HG03135 (cell line): Measurements from ENCODE around the gene CDO1.

Source experiments
- ATAC-seq: cut with Tn5 transposase; IDR thresholded peaks from one replicate; pipeline ENCODE4 v1.9.1; 2021; ENCODE audit warnings: mild to moderate bottlenecking, moderate library complexity; ENCODE audit not compliant: unreplicated experiment

The CDO1 gene

GRCh38 chr5:115795700-115796099 is 20.8 kb downstream of the CDO1 start:
- ATAC-seq: no peak

GRCh38 chr5:115788440-115788839 is 28.0 kb downstream of the CDO1 start:
- ATAC-seq: no peak

GRCh38 chr5:115787426-115787825 is 29.0 kb downstream of the CDO1 start:
- no peak for ATAC-seq

GRCh38 chr5:115785381-115786065 is 30.9 kb downstream of the CDO1 start:
- ATAC-seq: no peak

GRCh38 chr5:115778417-115778816 is 38.0 kb downstream of the CDO1 start:
- ATAC-seq: no peak

DNA sequence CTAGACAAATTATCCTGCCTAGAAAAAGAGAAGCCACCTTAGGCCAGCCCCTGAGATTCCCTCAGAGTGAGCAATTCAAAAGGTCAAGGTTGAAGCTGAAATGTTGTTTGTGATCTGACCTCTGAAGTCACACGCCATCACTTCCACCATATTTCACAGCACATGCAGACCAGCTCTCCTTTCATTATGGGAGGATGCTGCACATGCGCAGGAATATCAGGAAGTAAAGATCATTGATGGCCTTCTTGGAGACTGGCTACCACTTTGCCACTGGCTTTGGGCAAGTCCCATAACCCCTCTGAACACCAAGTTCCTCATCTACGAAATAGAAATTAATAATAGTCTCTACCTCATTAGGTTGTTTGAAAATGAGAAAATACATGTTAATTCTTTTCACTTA is 39.5 kb downstream of the CDO1 start:
- ATAC-seq: no peak

DNA sequence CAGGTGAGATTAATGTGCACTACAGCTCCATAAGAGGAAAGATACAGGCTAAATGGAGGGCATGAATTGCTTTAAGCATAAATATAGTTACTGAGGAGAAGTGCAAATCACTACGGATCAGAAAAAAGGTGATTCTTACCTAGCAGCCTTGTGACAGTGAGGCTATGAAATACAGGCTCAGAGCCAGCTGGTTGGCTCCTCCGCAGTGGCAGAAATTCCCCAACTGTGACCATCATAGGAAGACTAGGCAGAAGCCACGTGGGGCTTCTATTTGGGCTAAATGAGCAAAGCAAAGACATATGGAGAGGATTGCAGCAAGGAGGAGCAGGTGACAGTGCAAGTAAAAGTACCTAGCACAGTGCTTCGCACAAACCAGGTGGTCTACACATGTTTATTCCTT is 40.5 kb downstream of the CDO1 start:
- no peak for ATAC-seq

- no peak for ATAC-seq
Observed at GRCh38 chr5:115774684-115775083, 41.8 kb downstream of the CDO1 start.

DNA sequence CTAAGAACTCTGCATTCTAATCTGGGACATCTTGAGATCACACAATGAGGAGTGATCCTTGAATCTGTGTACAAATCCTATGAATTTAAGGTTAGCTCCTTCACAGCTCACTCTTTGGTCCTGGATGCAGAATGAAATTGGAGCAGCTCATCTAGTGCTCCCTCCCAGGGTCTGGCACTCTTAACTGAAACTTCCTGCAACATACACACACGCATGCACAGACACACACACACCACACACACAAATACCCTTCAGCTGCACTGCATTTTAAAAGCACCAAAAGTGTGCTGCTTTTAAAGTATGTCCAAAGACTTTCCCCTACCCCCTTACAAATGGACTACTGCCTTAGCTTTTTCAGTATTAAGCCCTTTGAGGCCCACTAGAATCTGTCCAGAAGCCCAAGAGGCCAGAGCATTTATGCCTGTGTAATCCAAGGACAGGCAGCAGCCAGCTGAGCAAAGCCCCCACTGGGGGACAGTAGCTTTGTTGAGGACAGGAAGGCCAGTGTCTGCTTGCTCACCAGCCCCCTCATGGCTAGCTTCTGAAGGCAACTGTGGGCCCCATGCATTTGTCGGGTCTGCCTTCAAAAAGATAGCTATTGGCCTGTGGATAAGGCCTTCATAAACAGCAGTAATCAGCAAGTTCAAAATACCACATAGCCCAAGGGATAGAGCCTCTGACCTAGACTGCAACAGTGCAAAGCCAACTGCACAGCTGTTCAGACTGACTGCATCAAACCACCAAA is 43.6 kb downstream of the CDO1 start:
- ATAC-seq: no peak

GRCh38 chr5:115770466-115770865 is 46.0 kb downstream of the CDO1 start:
- no peak for ATAC-seq

DNA sequence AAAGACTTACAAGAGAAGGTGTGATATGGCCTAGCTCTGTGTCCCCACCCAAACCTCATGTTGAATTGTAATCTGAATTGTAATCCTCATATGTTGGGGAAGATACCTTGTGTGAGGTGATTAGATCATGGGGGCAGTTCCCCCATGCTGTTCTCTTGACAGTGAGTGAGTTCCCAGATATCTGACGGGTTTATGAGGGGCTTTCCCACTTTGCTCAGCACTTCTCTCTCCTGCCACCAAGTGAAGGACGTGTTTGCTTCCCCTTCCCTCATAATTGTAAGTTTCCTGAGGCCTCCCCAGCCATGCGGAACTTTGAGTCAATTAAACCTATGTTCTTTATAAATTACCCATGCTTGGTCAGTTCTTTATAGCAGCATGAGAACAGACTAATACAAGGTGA is 49.0 kb downstream of the CDO1 start:
- ATAC-seq: no peak

- ATAC-seq: no peak
Observed at GRCh38 chr5:115766608-115767007, 49.9 kb downstream of the CDO1 start.

GRCh38 chr5:115758356-115758755 is 58.1 kb downstream of the CDO1 start:
- no peak for ATAC-seq

DNA sequence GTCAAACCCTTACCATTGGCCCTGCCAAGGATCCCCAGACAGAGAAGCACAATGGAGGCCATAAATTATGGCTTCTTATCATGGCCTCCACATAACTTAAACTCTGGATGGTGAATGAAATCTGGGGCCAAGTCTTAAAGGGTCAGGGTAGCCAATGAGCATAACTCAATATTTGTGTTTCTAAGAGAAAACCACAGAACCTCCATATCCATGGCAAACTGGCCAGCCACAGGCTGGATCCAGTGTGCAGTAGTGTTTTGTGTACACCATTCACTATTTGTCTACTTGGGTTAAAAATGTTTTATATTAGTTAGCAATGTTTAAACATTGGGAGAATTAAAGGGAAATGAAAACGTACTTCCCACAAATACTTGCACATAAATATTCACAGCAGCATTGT is 60.8 kb downstream of the CDO1 start:
- ATAC-seq: no peak
